Jurkat, Clone E6-1 (cell line): ENCODE results near the gene EHD4.

ENCODE experiments used
- DNase-seq: peaks from one replicate; pipeline ENCODE4 v3.0.0-alpha.2; 2011; ENCODE audit warnings: low read depth, low spot score
- H3K4me3 ChIP-seq: 2 replicates; pipeline ENCODE4 v1.5.1; 2011; ENCODE audit warnings: mild to moderate bottlenecking, low read length, control low read depth, moderate library complexity

The EHD4 gene

GRCh38 chr15:41892621-41893421, 79.5 kb downstream of the EHD4 start:
- no peak overlapping the region for H3K4me3 ChIP-seq

GRCh38 chr15:41891946-41892345, 80.4 kb downstream of the EHD4 start:
- H3K4me3 ChIP-seq = no peak overlapping the region
- DNase-seq = no peak

More at GRCh38 chr15:41892621-41893421, 79.5 kb downstream of the EHD4 start:
- DNase-seq = no peak

- no peak overlapping the region for H3K4me3 ChIP-seq
- no peak for DNase-seq
Observed at GRCh38 chr15:41891226-41891625, 81.1 kb downstream of the EHD4 start.

- no peak for DNase-seq
- no peak overlapping the region for H3K4me3 ChIP-seq
Observed at GRCh38 chr15:41890050-41890690, 82.2 kb downstream of the EHD4 start.

GRCh38 chr15:41888662-41889253, 83.6 kb downstream of the EHD4 start:
- H3K4me3 ChIP-seq = no peak overlapping the region
- DNase-seq = no peak

- H3K4me3 ChIP-seq = no peak overlapping the region
- no peak for DNase-seq
Observed at GRCh38 chr15:41887893-41888292, 84.5 kb downstream of the EHD4 start.

- H3K4me3 ChIP-seq = no peak overlapping the region
- DNase-seq = no peak
Observed at GRCh38 chr15:41887161-41887560, 85.2 kb downstream of the EHD4 start.

GRCh38 chr15:41886741-41887140, 85.6 kb downstream of the EHD4 start:
- H3K4me3 ChIP-seq = no peak overlapping the region
- DNase-seq = no peak

- H3K4me3 ChIP-seq = no peak overlapping the region
- DNase-seq = no peak
Observed at GRCh38 chr15:41885841-41886240, 86.5 kb downstream of the EHD4 start.

- no peak overlapping the region for H3K4me3 ChIP-seq
- no peak for DNase-seq
Observed at GRCh38 chr15:41885321-41885720, 87.0 kb downstream of the EHD4 start.

GRCh38 chr15:41884458-41884857, 87.9 kb downstream of the EHD4 start:
- no peak overlapping the region for H3K4me3 ChIP-seq
- DNase-seq = no peak

GRCh38 chr15:41883484-41883825, 88.9 kb downstream of the EHD4 start:
- no peak overlapping the region for H3K4me3 ChIP-seq
- DNase-seq = no peak

- no peak overlapping the region for H3K4me3 ChIP-seq
- peak; percentile 12 for DNase-seq
Observed at GRCh38 chr15:41882689-41883483, 89.5 kb downstream of the EHD4 start.

- no peak overlapping the region for H3K4me3 ChIP-seq
- no peak for DNase-seq
Observed at GRCh38 chr15:41881920-41882688, 90.3 kb downstream of the EHD4 start.

GRCh38 chr15:41881550-41881919, 90.8 kb downstream of the EHD4 start:
- DNase-seq = no peak
- no peak overlapping the region for H3K4me3 ChIP-seq

GRCh38 chr15:41881086-41881485, 91.3 kb downstream of the EHD4 start:
- H3K4me3 ChIP-seq = no peak overlapping the region
- DNase-seq = no peak

- no peak for DNase-seq
- H3K4me3 ChIP-seq = no peak overlapping the region
Observed at GRCh38 chr15:41880156-41880877, 92.0 kb downstream of the EHD4 start.

GRCh38 chr15:41879321-41879845, 93.0 kb downstream of the EHD4 start:
- H3K4me3 ChIP-seq = no peak overlapping the region
- no peak for DNase-seq
